ENCODE results near the gene CDH11. TPM values are rescaled to one million over a fixed set of nuclear protein-coding genes. Genes with fewer than 3 reads are reported as not detected.

The CDH11 gene
- total RNA-seq, 1 donor from 2014 or later: 82.1 TPM

- FAIRE-seq (no peak), DNase-seq (ENCODE audit: low read depth) (peak; percentile 11)
- Histone ChIP-seq H3K27me3 (ENCODE audit: control insufficient read depth, insufficient read depth, low read length) (no peaks in the 10 kb centered on the region), H3K4me3 (ENCODE audit: low read depth, low read length) (no peak overlapping the region), H3K36me3 (ENCODE audit: control insufficient read depth, insufficient read depth, low read length) (no peaks in the 10 kb centered on the region)
- no peak for TF ChIP-seq CTCF (IDR thresholded peaks at IDR 0.05; ENCODE audit: insufficient read depth, low read length, severe bottlenecking)
Observed at GRCh38 chr16:65044873-65045272, 77.0 kb downstream of the CDH11 start.

GRCh38 chr16:65044026-65044425, 77.8 kb downstream of the CDH11 start:
- Histone ChIP-seq H3K4me3 (ENCODE audit: low read depth, low read length) (no peak overlapping the region), H3K27me3 (ENCODE audit: control insufficient read depth, insufficient read depth, low read length) (no peaks in the 10 kb centered on the region), H3K36me3 (ENCODE audit: control insufficient read depth, insufficient read depth, low read length) (no peaks in the 10 kb centered on the region)
- no peak for FAIRE-seq
- no peak for DNase-seq (ENCODE audit: low read depth)
- TF ChIP-seq CTCF (IDR thresholded peaks at IDR 0.05; ENCODE audit: insufficient read depth, low read length, severe bottlenecking): no peak

DNA sequence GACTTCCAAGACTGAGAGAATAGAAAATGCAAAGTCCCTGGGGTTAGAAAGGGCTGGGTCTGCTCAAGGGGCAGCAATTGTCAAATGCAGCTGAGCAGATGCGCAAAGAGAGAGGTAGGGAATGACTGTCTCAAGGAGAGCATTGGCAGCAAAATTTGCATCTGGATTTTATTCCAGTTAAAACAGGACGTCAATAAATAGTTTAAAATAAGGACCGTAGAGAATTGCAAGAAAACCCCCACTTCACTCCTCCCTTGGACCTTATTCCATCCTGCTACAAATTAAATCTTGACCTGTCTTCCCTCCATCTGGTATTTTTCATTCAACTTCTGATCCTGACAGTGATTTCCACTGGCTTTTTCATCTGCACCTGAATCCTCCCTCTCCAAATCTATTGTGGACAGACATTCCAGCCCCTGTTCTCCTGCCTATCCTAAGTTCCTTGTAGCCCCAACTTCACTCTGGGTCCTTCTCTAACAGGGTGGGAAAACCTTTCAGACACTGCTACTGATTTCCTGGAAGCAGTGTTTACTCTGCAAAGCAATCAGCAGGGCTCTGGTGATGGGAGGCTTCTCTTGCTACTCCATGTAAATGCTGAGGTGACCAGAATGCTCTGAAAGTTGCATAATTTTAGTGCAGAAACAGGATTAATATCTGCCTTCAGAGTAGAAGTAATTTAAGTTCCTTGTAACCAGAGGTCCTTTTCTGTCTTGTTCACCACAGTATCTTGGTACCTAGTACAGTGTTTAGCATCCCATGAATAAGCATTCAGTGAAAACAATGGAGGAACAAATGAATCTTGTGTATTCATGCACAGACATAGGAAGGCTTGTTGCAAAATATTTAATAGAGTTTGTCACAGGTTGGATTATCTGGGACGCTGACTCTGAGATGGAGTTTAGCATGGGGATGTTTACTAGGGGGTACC, 79.2 kb downstream of the CDH11 start:
- no peak for DNase-seq (ENCODE audit: low read depth)
- Histone ChIP-seq H3K27me3 (ENCODE audit: control insufficient read depth, insufficient read depth, low read length) (no peaks in the 10 kb centered on the region), H3K4me3 (ENCODE audit: low read depth, low read length) (no peak overlapping the region), H3K36me3 (ENCODE audit: control insufficient read depth, insufficient read depth, low read length) (no peaks in the 10 kb centered on the region)
- TF ChIP-seq CTCF (IDR thresholded peaks at IDR 0.05; ENCODE audit: insufficient read depth, low read length, severe bottlenecking): no peak
- no peak for FAIRE-seq

DNA sequence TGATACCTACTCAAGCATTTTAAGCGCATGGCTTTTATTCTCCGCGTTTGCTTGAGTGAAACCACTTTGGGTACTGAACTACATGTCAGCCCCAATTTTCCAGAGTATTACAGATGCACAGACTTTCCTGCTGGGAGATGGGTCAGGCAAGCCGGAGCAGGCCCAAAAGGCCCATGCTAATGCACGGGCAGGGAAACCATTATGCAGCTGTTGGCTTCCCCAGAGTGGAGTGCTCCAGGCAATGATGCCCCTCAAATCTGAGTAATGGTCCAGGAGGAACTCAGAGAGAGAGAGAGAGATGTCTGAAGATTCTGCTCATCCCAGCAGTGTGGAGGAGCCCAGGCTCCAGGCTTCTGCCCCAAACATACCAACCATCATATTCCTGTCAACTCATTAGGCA, 80.2 kb downstream of the CDH11 start:
- TF ChIP-seq CTCF (IDR thresholded peaks at IDR 0.05; ENCODE audit: insufficient read depth, low read length, severe bottlenecking): no peak
- FAIRE-seq (no peak), DNase-seq (ENCODE audit: low read depth) (no peak)
- Histone ChIP-seq H3K36me3 (ENCODE audit: control insufficient read depth, insufficient read depth, low read length) (no peaks in the 10 kb centered on the region), H3K4me3 (ENCODE audit: low read depth, low read length) (no peak overlapping the region), H3K27me3 (ENCODE audit: control insufficient read depth, insufficient read depth, low read length) (no peaks in the 10 kb centered on the region)

DNA sequence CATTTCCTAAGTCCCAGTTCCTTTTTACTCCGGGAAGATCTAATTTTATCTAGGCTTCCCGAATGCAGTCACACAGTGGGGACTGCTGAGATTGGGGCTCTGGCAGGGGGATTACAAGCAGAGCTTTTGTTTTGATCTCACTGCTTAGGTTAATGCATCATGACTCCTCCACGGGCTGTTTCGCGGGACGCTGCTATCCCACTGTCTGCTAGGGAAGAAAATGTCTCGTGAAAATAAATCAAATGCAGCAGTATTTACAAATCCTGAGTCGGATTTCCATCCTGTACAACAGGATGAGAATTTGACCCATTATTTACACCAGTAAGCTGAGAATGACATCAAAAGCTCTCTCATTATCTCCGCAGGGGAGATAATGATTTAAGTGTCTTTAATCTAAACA, 83.8 kb downstream of the CDH11 start:
- DNase-seq (ENCODE audit: low read depth) (no peak), FAIRE-seq (no peak)
- H3K27me3 ChIP-seq (ENCODE audit: control insufficient read depth, insufficient read depth, low read length): no peaks in the 10 kb centered on the region
- H3K36me3 ChIP-seq (ENCODE audit: control insufficient read depth, insufficient read depth, low read length): no peaks in the 10 kb centered on the region
- no peak for TF ChIP-seq CTCF (IDR thresholded peaks at IDR 0.05; ENCODE audit: insufficient read depth, low read length, severe bottlenecking)
- no peak overlapping the region for H3K4me3 ChIP-seq (ENCODE audit: low read depth, low read length)

All from bronchial epithelial cell (primary cell).